Measurements from ENCODE around the gene GAS6. TPM values are rescaled to one million over a fixed set of nuclear protein-coding genes. Genes with fewer than 3 reads are reported as not detected.

Gene GAS6
- total RNA-seq, 1 experiment from 2014 or later = 20.9 TPM

GRCh38 chr13:113851826-113852535 is 11.9 kb downstream of the GAS6 start:
- H3K36me3 ChIP-seq (ENCODE audit: low read depth, low read length) = no peaks in the 10 kb centered on the region
- peaks cover 80% of the 10 kb centered on the region for H3K79me2 ChIP-seq (ENCODE audit: low read length)
- no peaks in the 10 kb centered on the region for H4K20me1 ChIP-seq (ENCODE audit: low read length)
- ChIA-PET POLR2A (ENCODE audit: unreplicated experiment) (no interaction called here), CTCF (no interaction called here)
- H3K9me2 ChIP-seq (replicated peaks; ENCODE audit: low read length) = no peaks in the 10 kb centered on the region
- no peak overlapping the region for H2AFZ ChIP-seq (ENCODE audit: low read length)
- H3K4me1 ChIP-seq (ENCODE audit: insufficient read depth, low read length) = peaks cover 32% of the 10 kb centered on the region
- TF ChIP-seq CTCF (conservative IDR thresholded peaks at IDR 0.05; ENCODE audit: low read depth, low read length) (no peak), EZH2 (IDR thresholded peaks at IDR 0.05; ENCODE audit: low read length, unreplicated experiment) (no peak), EZH2phosphoT487 (IDR thresholded peaks at IDR 0.05; ENCODE audit: borderline replicate concordance, low read length) (no peak)
- intact Hi-C loops (cut with micrococcal nuclease) = no loop called here
- no peak overlapping the region for H3K4me3 ChIP-seq (ENCODE audit: low read length)
- H3K9ac ChIP-seq (ENCODE audit: low read length) = no peak overlapping the region
- DNase-seq (no peak), ATAC-seq (no peak)
- no peaks in the 10 kb centered on the region for H3F3A ChIP-seq (ENCODE audit: low read length, unreplicated experiment)
- H3K9me3 ChIP-seq (ENCODE audit: low read length) = no peaks in the 10 kb centered on the region
- no peak overlapping the region for H3K4me2 ChIP-seq (ENCODE audit: low read length)
- no TSS peak for BruUV-seq (replicated peaks)
- no peaks in the 10 kb centered on the region for H3K27me3 ChIP-seq (ENCODE audit: low read length)
- no peak overlapping the region for H3K27ac ChIP-seq (ENCODE audit: low read length)

GRCh38 chr13:113851480-113851803 is 12.4 kb downstream of the GAS6 start:
- DNase-seq (no peak), ATAC-seq (no peak)
- Histone ChIP-seq H3K9ac (ENCODE audit: low read length) (no peak overlapping the region), H3K36me3 (ENCODE audit: low read depth, low read length) (no peaks in the 10 kb centered on the region), H3K4me2 (ENCODE audit: low read length) (no peak overlapping the region), H3K79me2 (ENCODE audit: low read length) (peaks cover 78% of the 10 kb centered on the region), H3K9me2 (replicated peaks; ENCODE audit: low read length) (no peaks in the 10 kb centered on the region), H3K4me3 (ENCODE audit: low read length) (no peak overlapping the region), H3K27me3 (ENCODE audit: low read length) (no peaks in the 10 kb centered on the region), H3K9me3 (ENCODE audit: low read length) (no peaks in the 10 kb centered on the region), H2AFZ (ENCODE audit: low read length) (no peak overlapping the region), H3K4me1 (ENCODE audit: insufficient read depth, low read length) (peaks cover 27% of the 10 kb centered on the region), H3F3A (ENCODE audit: low read length, unreplicated experiment) (no peaks in the 10 kb centered on the region), H4K20me1 (ENCODE audit: low read length) (no peaks in the 10 kb centered on the region), H3K27ac (ENCODE audit: low read length) (no peak overlapping the region)
- POLR2A ChIA-PET (ENCODE audit: unreplicated experiment) = no interaction called here
- CTCF ChIA-PET = no interaction called here
- intact Hi-C loops (cut with micrococcal nuclease) = no loop called here
- TF ChIP-seq CTCF (conservative IDR thresholded peaks at IDR 0.05; ENCODE audit: low read depth, low read length) (no peak), EZH2phosphoT487 (IDR thresholded peaks at IDR 0.05; ENCODE audit: borderline replicate concordance, low read length) (no peak), EZH2 (IDR thresholded peaks at IDR 0.05; ENCODE audit: low read length, unreplicated experiment) (no peak)
- BruUV-seq (replicated peaks) = no TSS peak

GRCh38 chr13:113850722-113851479 is 13.0 kb downstream of the GAS6 start:
- intact Hi-C loops (cut with micrococcal nuclease) = no loop called here
- no peak overlapping the region for H3K9ac ChIP-seq (ENCODE audit: low read length)
- no peaks in the 10 kb centered on the region for H3K9me3 ChIP-seq (ENCODE audit: low read length)
- DNase-seq (no peak), ATAC-seq (no peak)
- ChIA-PET POLR2A (ENCODE audit: unreplicated experiment) (no interaction called here), CTCF (no interaction called here)
- H3K27me3 ChIP-seq (ENCODE audit: low read length) = no peaks in the 10 kb centered on the region
- H3K79me2 ChIP-seq (ENCODE audit: low read length) = peaks cover 73% of the 10 kb centered on the region
- no peak overlapping the region for H3K4me3 ChIP-seq (ENCODE audit: low read length)
- H4K20me1 ChIP-seq (ENCODE audit: low read length) = no peaks in the 10 kb centered on the region
- no peaks in the 10 kb centered on the region for H3K36me3 ChIP-seq (ENCODE audit: low read depth, low read length)
- TF ChIP-seq EZH2phosphoT487 (IDR thresholded peaks at IDR 0.05; ENCODE audit: borderline replicate concordance, low read length) = no peak
- no peak for TF ChIP-seq EZH2 (IDR thresholded peaks at IDR 0.05; ENCODE audit: low read length, unreplicated experiment)
- no peak for TF ChIP-seq CTCF (conservative IDR thresholded peaks at IDR 0.05; ENCODE audit: low read depth, low read length)
- H3K9me2 ChIP-seq (replicated peaks; ENCODE audit: low read length) = no peaks in the 10 kb centered on the region
- H2AFZ ChIP-seq (ENCODE audit: low read length) = no peak overlapping the region
- H3K4me1 ChIP-seq (ENCODE audit: insufficient read depth, low read length) = peaks cover 27% of the 10 kb centered on the region
- H3K27ac ChIP-seq (ENCODE audit: low read length) = no peak overlapping the region
- no TSS peak for BruUV-seq (replicated peaks)
- no peak overlapping the region for H3K4me2 ChIP-seq (ENCODE audit: low read length)
- H3F3A ChIP-seq (ENCODE audit: low read length, unreplicated experiment) = no peaks in the 10 kb centered on the region
